HCT116 (cell line): ENCODE results near the gene AHR.

Experiments
- ATF3 ChIP-seq: IDR thresholded peaks from 2 replicates; pipeline ENCODE4 v1.6.1; 2012
- CEBPB ChIP-seq: IDR thresholded peaks from 2 replicates; pipeline ENCODE4 v1.6.1; 2012; ENCODE audit warnings: low read depth
- CTCF ChIP-seq, 3 experiments: fragments of 200-600 bp in 1 of 3; sonication (generic) in 1 of 3; IDR thresholded peaks in 2 of 3; conservative IDR thresholded peaks in 1 of 3; 2 replicates each; pipeline ENCODE4 v1.5.1; 2012 to 2017; ENCODE audit warnings: low read depth in 2 of 3, low read length in 2 of 3, antibody characterized with exemption in 1 of 3, borderline replicate concordance in 1 of 3, control low read depth in 1 of 3, mild to moderate bottlenecking in 1 of 3, mixed read lengths in 1 of 3, mixed run types in 1 of 3, moderate library complexity in 1 of 3; ENCODE audit not compliant: insufficient read depth in 1 of 3
- EGR1 ChIP-seq: IDR thresholded peaks from 2 replicates; pipeline ENCODE4 v1.6.1; 2012; ENCODE audit warnings: low read depth
- EZH2 ChIP-seq: fragments of 200-600 bp; sonication (generic); IDR thresholded peaks from 2 replicates; pipeline ENCODE4 v1.6.1; 2017; ENCODE audit warnings: antibody characterized with exemption, mixed run types
- POLR2A ChIP-seq: IDR thresholded peaks from 2 replicates; pipeline ENCODE4 v1.7.0; 2011; ENCODE audit warnings: borderline replicate concordance; ENCODE audit not compliant: insufficient read depth, insufficient read length; ENCODE audit errors: extremely low read depth
- POLR2AphosphoS5 ChIP-seq: IDR thresholded peaks from 2 replicates; pipeline ENCODE4 v1.6.1; 2011; ENCODE audit warnings: mild to moderate bottlenecking, low read depth, low read length, moderate library complexity
- RAD21 ChIP-seq: IDR thresholded peaks from 2 replicates; pipeline ENCODE4 v1.6.1; 2012; ENCODE audit warnings: low read depth, mild to moderate bottlenecking
- REST ChIP-seq: IDR thresholded peaks from 2 replicates; pipeline ENCODE4 v1.6.1; 2012; ENCODE audit warnings: low read depth
- SIN3A ChIP-seq: IDR thresholded peaks from 2 replicates; pipeline ENCODE4 v1.6.1; 2012; ENCODE audit warnings: low read depth
- SP1 ChIP-seq: IDR thresholded peaks from 2 replicates; pipeline ENCODE4 v1.6.1; 2012; ENCODE audit warnings: low read depth
- SRF ChIP-seq: IDR thresholded peaks from 2 replicates; pipeline ENCODE4 v1.6.1; 2012; ENCODE audit warnings: low read depth
- TCF7L2 ChIP-seq: IDR thresholded peaks from 2 replicates; pipeline ENCODE4 v1.7.0; 2011; ENCODE audit warnings: borderline replicate concordance, inconsistent platforms; ENCODE audit not compliant: insufficient read depth, insufficient read length; ENCODE audit errors: extremely low read depth

- TF ChIP-seq EZH2 (no peak), CTCF (IDR thresholded peaks at IDR 0.05 in 2 of 3, conservative IDR thresholded peaks at IDR 0.05 in 1 of 3; ENCODE audit: borderline replicate concordance in 1 of 3, insufficient read depth in 1 of 3, low read depth in 2 of 3, low read length in 2 of 3) (no peak), SRF (no peak), SP1 (no peak), ATF3 (no peak), POLR2A (no peak), EGR1 (peak; percentile 14; the same call in 1 of the 2 replicates), SIN3A (no peak), CEBPB (peak; percentile 91), TCF7L2 (no peak), POLR2AphosphoS5 (no peak), RAD21 (no peak), REST (no peak)
These were observed 71.4 kb downstream of the AHR start for GRCh38 chr7:17369691-17370426.
